SU-DHL-6 (cell line): ENCODE measurements around the gene RHBG.

Experiments used
- H2AFZ ChIP-seq: fragments of 200-600 bp; sonication (generic); 2 replicates; pipeline ENCODE4 v1.6.1; 2014; ENCODE audit warnings: low read depth, mild to moderate bottlenecking, moderate library complexity, mixed read lengths, antibody characterized with exemption, low read length; ENCODE audit not compliant: severe bottlenecking
- H3F3A ChIP-seq: fragments of 200-600 bp; shearing (Covaris generic); 2 replicates; pipeline ENCODE4 v1.6.0; 2016; ENCODE audit warnings: antibody characterized with exemption, mild to moderate bottlenecking; ENCODE audit not compliant: insufficient read depth
- H3K27ac ChIP-seq: fragments of 200-600 bp; sonication (generic); 2 replicates; pipeline ENCODE4 v1.5.1; 2016; ENCODE audit warnings: low read depth, mild to moderate bottlenecking, low read length, moderate library complexity, mixed read lengths
- H3K27me3 ChIP-seq: fragments of 200-600 bp; sonication (generic), shearing (Covaris generic); 2 replicates; pipeline ENCODE4 v1.6.0; 2014; ENCODE audit warnings: mild to moderate bottlenecking, low read length
- H3K36me3 ChIP-seq: fragments of 200-600 bp; sonication (generic); 2 replicates; pipeline ENCODE4 v1.6.1; 2014; ENCODE audit warnings: mild to moderate bottlenecking, low read length, mixed read lengths
- H3K4me2 ChIP-seq: fragments of 300-600, 200-600 bp; shearing (Covaris generic), sonication (generic); 2 replicates; pipeline ENCODE4 v1.6.0; 2014; ENCODE audit warnings: low read length, low read depth, mild to moderate bottlenecking; ENCODE audit not compliant: poor library complexity, severe bottlenecking
- H3K4me3 ChIP-seq: fragments of 200-600 bp; sonication (generic); 2 replicates; pipeline ENCODE4 v1.5.1; 2014; ENCODE audit warnings: antibody characterized with exemption, low read length, mild to moderate bottlenecking, mixed read lengths; ENCODE audit not compliant: insufficient read depth, poor library complexity, severe bottlenecking
- H3K79me2 ChIP-seq: fragments of 200-600 bp; sonication (generic); 2 replicates; pipeline ENCODE4 v1.6.1; 2014; ENCODE audit warnings: mild to moderate bottlenecking, low read length, moderate library complexity; ENCODE audit not compliant: insufficient read depth
- H3K9ac ChIP-seq: fragments of 200-600 bp; sonication (generic); 2 replicates; pipeline ENCODE4 v1.7.0; 2014; ENCODE audit warnings: mild to moderate bottlenecking, low read length
- H3K9me2 ChIP-seq: fragments of 200-600 bp; sonication (generic); replicated peaks from 2 replicates; pipeline ENCODE4 v1.6.1; 2014; ENCODE audit warnings: low read length; ENCODE audit not compliant: insufficient read depth
- H3K9me3 ChIP-seq: fragments of 200-600 bp; sonication (generic); 2 replicates; pipeline ENCODE4 v1.6.1; 2014; ENCODE audit warnings: low read length, mixed read lengths; ENCODE audit not compliant: insufficient read depth
- H4K20me1 ChIP-seq: fragments of 200-600 bp; sonication (generic); 2 replicates; pipeline ENCODE4 v1.6.1; 2014; ENCODE audit warnings: low read depth, mild to moderate bottlenecking, antibody characterized with exemption, low read length, moderate library complexity, mixed read lengths
- CTCF ChIP-seq: fragments of 200-600 bp; sonication (generic); IDR thresholded peaks from one replicate; pipeline ENCODE4 v1.5.1; 2017; ENCODE audit warnings: antibody characterized with exemption, mild to moderate bottlenecking, low read length, moderate library complexity; ENCODE audit not compliant: insufficient read depth, poor library complexity, severe bottlenecking
- EZH2phosphoT487 ChIP-seq: fragments of 200-600 bp; sonication (generic), shearing (Covaris generic); conservative IDR thresholded peaks from 2 replicates; pipeline ENCODE4 v1.6.1; 2018; ENCODE audit warnings: mild to moderate bottlenecking, antibody characterized with exemption, low read length, moderate library complexity, mixed read lengths

The RHBG gene

GRCh38 chr1:156402331-156403020, 33.5 kb downstream of the RHBG start:
- Histone ChIP-seq H3K27ac (no peak overlapping the region), H3K4me2 (no peak overlapping the region), H3K4me3 (no peak overlapping the region), H3K9ac (no peak overlapping the region), H3K27me3 (no peaks in the 10 kb centered on the region), H4K20me1 (no peaks in the 10 kb centered on the region), H3F3A (no peaks in the 10 kb centered on the region), H3K79me2 (no peaks in the 10 kb centered on the region), H3K9me3 (no peaks in the 10 kb centered on the region), H3K36me3 (no peaks in the 10 kb centered on the region), H2AFZ (no peak overlapping the region), H3K9me2 (no peaks in the 10 kb centered on the region)
- TF ChIP-seq CTCF (no peak), EZH2phosphoT487 (no peak)

- H3K27ac ChIP-seq = no peak overlapping the region
- H3K9me3 ChIP-seq = no peaks in the 10 kb centered on the region
- no peaks in the 10 kb centered on the region for H3K36me3 ChIP-seq
- no peak overlapping the region for H2AFZ ChIP-seq
- TF ChIP-seq CTCF (no peak), EZH2phosphoT487 (no peak)
- no peaks in the 10 kb centered on the region for H4K20me1 ChIP-seq
- no peaks in the 10 kb centered on the region for H3K79me2 ChIP-seq
- no peak overlapping the region for H3K4me2 ChIP-seq
- H3K27me3 ChIP-seq = no peaks in the 10 kb centered on the region
- no peak overlapping the region for H3K4me3 ChIP-seq
- H3K9ac ChIP-seq = no peak overlapping the region
- H3K9me2 ChIP-seq = no peaks in the 10 kb centered on the region
- no peaks in the 10 kb centered on the region for H3F3A ChIP-seq
Observed at GRCh38 chr1:156405670-156406069, 36.7 kb downstream of the RHBG start.

- Histone ChIP-seq H4K20me1 (no peaks in the 10 kb centered on the region), H3K4me2 (no peak overlapping the region), H2AFZ (no peak overlapping the region), H3K36me3 (no peaks in the 10 kb centered on the region), H3K27me3 (no peaks in the 10 kb centered on the region), H3K9me3 (no peaks in the 10 kb centered on the region), H3K9ac (no peak overlapping the region), H3K9me2 (no peaks in the 10 kb centered on the region), H3F3A (no peaks in the 10 kb centered on the region), H3K79me2 (no peaks in the 10 kb centered on the region), H3K27ac (no peak overlapping the region), H3K4me3 (no peak overlapping the region)
- no peak for TF ChIP-seq EZH2phosphoT487
- TF ChIP-seq CTCF = no peak
Observed at GRCh38 chr1:156406251-156406650, 37.2 kb downstream of the RHBG start.
